ENCODE results near the gene PARP4.
"Not testable (repeated sequence)": the region's sequence is repeated elsewhere in the genome, so short reads cannot be mapped to it uniquely, and the experiment has no call there.

Gene PARP4

DNA sequence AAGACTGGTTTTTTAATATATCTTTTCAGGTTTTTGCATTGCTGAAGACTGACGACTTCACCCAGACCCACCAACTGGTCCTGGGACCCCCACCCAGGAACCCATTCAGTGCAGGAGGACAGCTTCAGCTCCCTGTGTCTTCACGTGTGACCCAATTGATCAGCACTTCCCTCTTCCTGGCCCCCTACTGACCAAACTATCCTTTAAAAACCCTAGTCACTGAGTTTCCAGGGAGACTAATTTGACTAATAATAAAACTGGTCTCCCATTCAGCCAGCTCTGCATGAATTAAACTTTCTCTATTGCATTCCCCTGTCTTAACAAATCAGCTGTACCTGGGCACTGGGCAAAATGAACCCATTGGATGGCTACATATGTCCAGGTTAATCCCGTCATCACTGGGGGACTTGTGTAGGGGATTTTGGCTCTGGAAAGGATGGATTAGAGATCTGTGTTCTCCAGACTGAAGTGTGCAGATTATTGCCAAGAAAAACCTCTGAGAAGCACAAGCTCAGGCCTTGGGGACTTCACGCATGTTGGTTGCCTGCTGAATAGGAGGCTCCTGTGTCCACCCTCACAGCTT lies 16.3 kb upstream of the PARP4 start:
- Histone ChIP-seq H3K27me3 (ENCODE audit: control insufficient read depth, insufficient read depth, low read length) (no peaks in the 10 kb centered on the region), H3K27ac (ENCODE audit: low read length) (peak overlapping the region; percentile 71), H3K9ac (ENCODE audit: low read length) (no peak overlapping the region), H3K4me1 (ENCODE audit: control insufficient read depth, low read depth, low read length) (peaks cover 17% of the 10 kb centered on the region), H3K36me3 (ENCODE audit: control insufficient read depth, low read depth, low read length) (no peaks in the 10 kb centered on the region), H3K4me3 (ENCODE audit: low read length) (peak overlapping the region; percentile 22), H3K9me3 (ENCODE audit: control insufficient read depth, low read depth, low read length) (no peaks in the 10 kb centered on the region)

DNA sequence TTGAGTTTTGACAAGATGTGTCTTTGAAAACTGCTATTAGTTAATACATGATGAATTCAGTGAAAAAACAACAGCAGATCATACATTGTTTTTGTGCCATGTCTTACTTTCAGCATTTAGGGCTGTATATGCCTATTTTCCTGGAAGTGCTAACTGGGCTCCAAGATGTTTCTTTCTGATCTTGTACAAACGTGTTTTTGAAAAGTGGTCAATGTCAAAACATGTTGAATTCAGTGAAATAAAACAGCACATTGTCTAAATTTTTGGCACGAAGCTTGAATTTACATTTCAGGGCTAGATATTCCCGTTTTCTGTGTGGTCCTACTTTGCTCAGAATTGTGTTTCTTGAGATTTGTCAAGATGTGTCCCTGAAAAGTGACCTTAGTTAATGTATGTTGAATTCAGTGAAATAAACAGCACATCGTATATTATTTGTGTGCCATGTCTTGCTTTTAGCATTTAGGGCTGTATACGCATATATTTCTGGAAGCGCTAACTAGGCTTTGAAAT lies 14.7 kb upstream of the PARP4 start:
- no peaks in the 10 kb centered on the region for H3K27me3 ChIP-seq (ENCODE audit: control insufficient read depth, insufficient read depth, low read length)
- H3K9ac ChIP-seq (ENCODE audit: low read length): no peak overlapping the region
- no peak overlapping the region for H3K27ac ChIP-seq (ENCODE audit: low read length)
- no peak overlapping the region for H3K4me3 ChIP-seq (ENCODE audit: low read length)
- no peaks in the 10 kb centered on the region for H3K36me3 ChIP-seq (ENCODE audit: control insufficient read depth, low read depth, low read length)
- no peaks in the 10 kb centered on the region for H3K9me3 ChIP-seq (ENCODE audit: control insufficient read depth, low read depth, low read length)
- H3K4me1 ChIP-seq (ENCODE audit: control insufficient read depth, low read depth, low read length): peaks cover 17% of the 10 kb centered on the region

DNA sequence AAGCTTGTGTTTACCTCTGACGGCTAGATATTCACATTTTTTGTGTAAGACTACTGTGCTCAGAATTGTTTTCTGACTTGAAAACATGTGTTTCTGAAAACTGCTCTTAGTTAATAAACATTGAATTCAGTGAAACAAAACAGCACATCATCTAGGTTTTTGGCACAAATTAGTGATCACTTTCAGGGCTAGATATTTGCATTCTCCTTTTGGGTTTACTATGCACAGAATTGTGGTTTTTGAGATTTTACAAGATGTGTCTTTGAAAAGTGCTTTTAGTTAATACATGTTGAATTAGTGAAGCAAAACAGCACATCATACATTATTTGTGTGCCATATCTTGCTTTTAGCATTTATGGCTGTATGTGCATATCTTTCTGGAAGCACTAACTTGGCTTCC lies 8.2 kb upstream of the PARP4 start:
- H3K9ac ChIP-seq (ENCODE audit: low read length): no peak overlapping the region
- no peaks in the 10 kb centered on the region for H3K27me3 ChIP-seq (ENCODE audit: control insufficient read depth, insufficient read depth, low read length)
- no peaks in the 10 kb centered on the region for H3K36me3 ChIP-seq (ENCODE audit: control insufficient read depth, low read depth, low read length)
- H3K4me1 ChIP-seq (ENCODE audit: control insufficient read depth, low read depth, low read length): no peaks in the 10 kb centered on the region
- H3K9me3 ChIP-seq (ENCODE audit: control insufficient read depth, low read depth, low read length): no peaks in the 10 kb centered on the region
- no peak overlapping the region for H3K27ac ChIP-seq (ENCODE audit: low read length)
- H3K4me3 ChIP-seq (ENCODE audit: low read length): no peak overlapping the region

DNA sequence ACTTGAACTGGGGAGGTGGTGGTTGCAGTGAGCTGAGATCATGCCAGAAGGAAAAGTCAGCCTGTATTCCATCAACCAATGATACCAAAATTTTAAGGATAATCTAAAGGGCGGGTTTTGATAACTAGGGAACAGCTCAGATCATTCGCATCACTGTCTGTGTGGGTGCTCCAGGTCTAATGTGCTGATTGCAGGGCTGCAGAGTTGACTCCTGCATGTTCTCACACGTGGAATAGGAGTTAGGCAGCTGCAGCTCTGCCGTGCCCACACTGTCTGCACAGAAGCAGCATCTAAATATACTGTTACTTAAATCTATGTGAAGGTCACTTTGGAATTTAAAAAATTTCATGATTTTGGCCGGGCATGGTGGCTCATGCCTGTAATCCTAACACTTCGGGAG lies 4.3 kb upstream of the PARP4 start:
- H3K9ac ChIP-seq (ENCODE audit: low read length): no peak overlapping the region
- no peaks in the 10 kb centered on the region for H3K36me3 ChIP-seq (ENCODE audit: control insufficient read depth, low read depth, low read length)
- H3K9me3 ChIP-seq (ENCODE audit: control insufficient read depth, low read depth, low read length): no peaks in the 10 kb centered on the region

GRCh38 chr13:24512908-24513213 lies 283 bp upstream of the PARP4 start:
- Histone ChIP-seq H3K9me3 (ENCODE audit: control insufficient read depth, low read depth, low read length) (no peaks in the 10 kb centered on the region), H3K36me3 (ENCODE audit: control insufficient read depth, low read depth, low read length) (no peaks in the 10 kb centered on the region), H3K27ac (ENCODE audit: low read length) (no peak overlapping the region), H3K9ac (ENCODE audit: low read length) (peak overlapping the region; percentile 83), H3K4me3 (ENCODE audit: low read length) (peak overlapping the region; percentile 89), H3K27me3 (ENCODE audit: control insufficient read depth, insufficient read depth, low read length) (no peaks in the 10 kb centered on the region), H3K4me1 (ENCODE audit: control insufficient read depth, low read depth, low read length) (peaks cover 6% of the 10 kb centered on the region)

More for the DNA sequence above, 4.3 kb upstream of the PARP4 start:
- no peaks in the 10 kb centered on the region for H3K27me3 ChIP-seq (ENCODE audit: control insufficient read depth, insufficient read depth, low read length)
- H3K27ac ChIP-seq (ENCODE audit: low read length): no peak overlapping the region
- no peak overlapping the region for H3K4me3 ChIP-seq (ENCODE audit: low read length)
- no peaks in the 10 kb centered on the region for H3K4me1 ChIP-seq (ENCODE audit: control insufficient read depth, low read depth, low read length)

GRCh38 chr13:24511816-24512196 lies 772 bp downstream of the PARP4 start:
- Histone ChIP-seq H3K27ac (ENCODE audit: low read length) (no peak overlapping the region), H3K36me3 (ENCODE audit: control insufficient read depth, low read depth, low read length) (no peaks in the 10 kb centered on the region), H3K27me3 (ENCODE audit: control insufficient read depth, insufficient read depth, low read length) (no peaks in the 10 kb centered on the region), H3K4me1 (ENCODE audit: control insufficient read depth, low read depth, low read length) (peaks cover 6% of the 10 kb centered on the region), H3K9ac (ENCODE audit: low read length) (peak overlapping the region; percentile 83), H3K4me3 (ENCODE audit: low read length) (peak overlapping the region; percentile 89), H3K9me3 (ENCODE audit: control insufficient read depth, low read depth, low read length) (no peaks in the 10 kb centered on the region)

DNA sequence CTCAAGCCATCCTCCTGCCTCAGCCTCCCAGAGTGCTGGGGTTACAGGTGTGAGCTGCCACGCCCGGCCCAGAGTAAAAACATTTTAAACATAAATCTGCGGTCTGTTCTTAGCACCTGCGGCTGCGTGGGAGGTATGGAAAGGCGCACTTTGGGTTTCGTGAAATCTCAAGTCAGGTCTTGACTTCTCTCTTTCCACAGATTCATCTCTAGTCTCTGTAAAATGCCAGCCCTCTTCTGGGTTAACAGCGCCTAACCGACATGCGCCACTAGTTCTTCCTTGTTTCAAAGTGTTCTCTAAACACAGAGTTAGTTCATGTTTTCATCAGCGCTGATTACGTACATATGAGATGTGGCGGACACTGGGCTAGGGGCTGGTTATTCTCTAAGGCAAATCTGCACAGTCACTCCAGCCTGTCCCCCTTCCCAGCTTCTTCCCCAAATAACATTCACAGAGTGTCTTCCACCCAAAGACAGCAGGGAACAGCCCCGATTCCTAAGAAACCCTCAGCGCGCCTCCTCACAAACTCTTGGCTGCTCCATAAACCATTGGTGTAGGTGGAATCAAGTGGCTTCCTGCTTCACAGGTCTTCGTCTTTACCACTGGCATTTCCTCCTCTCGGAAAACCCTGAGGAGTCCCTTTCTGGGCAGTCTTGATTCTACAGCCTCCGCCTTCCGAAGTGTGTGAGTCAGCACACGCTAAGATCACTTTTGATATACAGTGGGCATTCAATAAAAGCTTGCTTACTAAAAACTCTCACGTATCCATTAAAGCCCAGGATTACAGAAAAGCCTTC lies 1.4 kb downstream of the PARP4 start:
- no peaks in the 10 kb centered on the region for H3K9me3 ChIP-seq (ENCODE audit: control insufficient read depth, low read depth, low read length)
- no peaks in the 10 kb centered on the region for H3K27me3 ChIP-seq (ENCODE audit: control insufficient read depth, insufficient read depth, low read length)
- no peak overlapping the region for H3K27ac ChIP-seq (ENCODE audit: low read length)
- peak overlapping the region; percentile 83 for H3K9ac ChIP-seq (ENCODE audit: low read length)
- H3K4me3 ChIP-seq (ENCODE audit: low read length): peak overlapping the region; percentile 89
- no peaks in the 10 kb centered on the region for H3K36me3 ChIP-seq (ENCODE audit: control insufficient read depth, low read depth, low read length)
- peaks cover 6% of the 10 kb centered on the region for H3K4me1 ChIP-seq (ENCODE audit: control insufficient read depth, low read depth, low read length)

- H3K27me3 ChIP-seq (ENCODE audit: control insufficient read depth, insufficient read depth, low read length): no peaks in the 10 kb centered on the region
- no peaks in the 10 kb centered on the region for H3K9me3 ChIP-seq (ENCODE audit: control insufficient read depth, low read depth, low read length)
- H3K4me1 ChIP-seq (ENCODE audit: control insufficient read depth, low read depth, low read length): peaks cover 6% of the 10 kb centered on the region
- no peaks in the 10 kb centered on the region for H3K36me3 ChIP-seq (ENCODE audit: control insufficient read depth, low read depth, low read length)
- no peak overlapping the region for H3K4me3 ChIP-seq (ENCODE audit: low read length)
- H3K9ac ChIP-seq (ENCODE audit: low read length): no peak overlapping the region
- no peak overlapping the region for H3K27ac ChIP-seq (ENCODE audit: low read length)
Measured at GRCh38 chr13:24506698-24507335, 5.8 kb downstream of the PARP4 start.

DNA sequence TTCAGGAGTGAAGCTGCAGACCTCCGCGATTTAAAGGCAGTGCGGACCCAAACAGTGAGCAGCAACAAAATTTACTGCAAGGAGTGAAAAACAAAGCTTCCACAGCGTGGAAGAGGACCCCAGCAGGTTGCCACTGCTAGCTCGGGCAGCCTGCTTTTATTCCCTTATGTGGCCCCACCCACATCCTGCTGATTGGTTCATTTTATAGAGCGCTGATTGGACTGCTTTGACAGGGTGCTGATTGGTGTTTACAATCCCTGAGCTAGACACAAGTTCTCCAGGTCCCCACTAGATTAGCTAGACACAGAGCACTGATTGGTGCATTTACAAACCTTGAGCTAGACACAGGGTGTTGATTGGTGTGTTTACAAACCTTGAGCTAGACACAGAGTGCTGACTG lies 6.3 kb downstream of the PARP4 start:
- H3K36me3 ChIP-seq (ENCODE audit: control insufficient read depth, low read depth, low read length); H3K27ac ChIP-seq (ENCODE audit: low read length); H3K4me3 ChIP-seq (ENCODE audit: low read length); H3K27me3 ChIP-seq (ENCODE audit: control insufficient read depth, insufficient read depth, low read length); H3K9ac ChIP-seq (ENCODE audit: low read length); H3K4me1 ChIP-seq (ENCODE audit: control insufficient read depth, low read depth, low read length); H3K9me3 ChIP-seq (ENCODE audit: control insufficient read depth, low read depth, low read length): not testable (repeated sequence)

- no peak overlapping the region for H3K4me3 ChIP-seq (ENCODE audit: low read length)
- H3K4me1 ChIP-seq (ENCODE audit: control insufficient read depth, low read depth, low read length): no peaks in the 10 kb centered on the region
- no peak overlapping the region for H3K27ac ChIP-seq (ENCODE audit: low read length)
- no peaks in the 10 kb centered on the region for H3K36me3 ChIP-seq (ENCODE audit: control insufficient read depth, low read depth, low read length)
- H3K9ac ChIP-seq (ENCODE audit: low read length): no peak overlapping the region
- no peaks in the 10 kb centered on the region for H3K9me3 ChIP-seq (ENCODE audit: control insufficient read depth, low read depth, low read length)
- no peaks in the 10 kb centered on the region for H3K27me3 ChIP-seq (ENCODE audit: control insufficient read depth, insufficient read depth, low read length)
Measured at GRCh38 chr13:24505756-24506155, 6.8 kb downstream of the PARP4 start.

DNA sequence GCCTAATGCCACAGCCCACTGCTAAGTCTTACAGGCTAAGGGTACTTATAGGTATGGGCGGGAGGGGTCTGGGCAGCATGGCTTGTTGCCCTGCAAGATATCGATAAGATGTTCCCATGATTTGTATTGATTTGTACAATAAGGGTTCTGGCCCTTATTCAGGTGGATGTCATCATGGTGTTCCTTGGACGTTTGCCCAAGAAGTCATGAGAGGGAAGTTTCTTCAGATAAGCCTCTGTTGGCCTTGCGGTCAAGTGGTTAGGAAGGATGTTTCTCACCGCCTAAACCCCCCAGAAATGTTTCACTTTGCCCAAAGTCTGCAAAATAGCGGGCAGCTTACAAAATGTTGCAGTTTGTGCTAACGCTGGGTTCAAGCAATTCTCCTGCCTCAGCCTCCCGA lies 7.3 kb downstream of the PARP4 start:
- H3K27ac ChIP-seq (ENCODE audit: low read length): no peak overlapping the region
- H3K9me3 ChIP-seq (ENCODE audit: control insufficient read depth, low read depth, low read length): no peaks in the 10 kb centered on the region
- H3K4me3 ChIP-seq (ENCODE audit: low read length): no peak overlapping the region
- H3K4me1 ChIP-seq (ENCODE audit: control insufficient read depth, low read depth, low read length): no peaks in the 10 kb centered on the region
- no peaks in the 10 kb centered on the region for H3K27me3 ChIP-seq (ENCODE audit: control insufficient read depth, insufficient read depth, low read length)
- no peaks in the 10 kb centered on the region for H3K36me3 ChIP-seq (ENCODE audit: control insufficient read depth, low read depth, low read length)
- no peak overlapping the region for H3K9ac ChIP-seq (ENCODE audit: low read length)

- no peak overlapping the region for H3K27ac ChIP-seq (ENCODE audit: low read length)
- H3K36me3 ChIP-seq (ENCODE audit: control insufficient read depth, low read depth, low read length): peaks cover 3% of the 10 kb centered on the region
- no peaks in the 10 kb centered on the region for H3K27me3 ChIP-seq (ENCODE audit: control insufficient read depth, insufficient read depth, low read length)
- no peaks in the 10 kb centered on the region for H3K9me3 ChIP-seq (ENCODE audit: control insufficient read depth, low read depth, low read length)
- H3K4me3 ChIP-seq (ENCODE audit: low read length): no peak overlapping the region
- H3K9ac ChIP-seq (ENCODE audit: low read length): no peak overlapping the region
- H3K4me1 ChIP-seq (ENCODE audit: control insufficient read depth, low read depth, low read length): no peaks in the 10 kb centered on the region
Measured at GRCh38 chr13:24503379-24503696, 9.2 kb downstream of the PARP4 start.

All from iPS-18a (cell line).